Sigmoid colon (tissue), 3 donors: ENCODE measurements around the gene BCL2L12.

ENCODE experiments used
- POLR2A ChIP-seq, 2 donors: fragments of 450-650 bp; IDR thresholded peaks; one replicate each; pipeline ENCODE4 v1.6.1; 2016; ENCODE audit warnings: antibody characterized with exemption in 2 of 2, mild to moderate bottlenecking in 2 of 2, moderate library complexity in 2 of 2
- TF ChIP-seq, protein P1 (sequence below), 4 experiments: fragments of 450-650 bp in 3 of 4; fragments of 200-600 bp in 1 of 4; IDR thresholded peaks; one replicate each; pipeline ENCODE4 v1.5.1; 2016 to 2019; ENCODE audit warnings: antibody characterized with exemption in 4 of 4, mild to moderate bottlenecking in 3 of 4, moderate library complexity in 2 of 4

DNA sequence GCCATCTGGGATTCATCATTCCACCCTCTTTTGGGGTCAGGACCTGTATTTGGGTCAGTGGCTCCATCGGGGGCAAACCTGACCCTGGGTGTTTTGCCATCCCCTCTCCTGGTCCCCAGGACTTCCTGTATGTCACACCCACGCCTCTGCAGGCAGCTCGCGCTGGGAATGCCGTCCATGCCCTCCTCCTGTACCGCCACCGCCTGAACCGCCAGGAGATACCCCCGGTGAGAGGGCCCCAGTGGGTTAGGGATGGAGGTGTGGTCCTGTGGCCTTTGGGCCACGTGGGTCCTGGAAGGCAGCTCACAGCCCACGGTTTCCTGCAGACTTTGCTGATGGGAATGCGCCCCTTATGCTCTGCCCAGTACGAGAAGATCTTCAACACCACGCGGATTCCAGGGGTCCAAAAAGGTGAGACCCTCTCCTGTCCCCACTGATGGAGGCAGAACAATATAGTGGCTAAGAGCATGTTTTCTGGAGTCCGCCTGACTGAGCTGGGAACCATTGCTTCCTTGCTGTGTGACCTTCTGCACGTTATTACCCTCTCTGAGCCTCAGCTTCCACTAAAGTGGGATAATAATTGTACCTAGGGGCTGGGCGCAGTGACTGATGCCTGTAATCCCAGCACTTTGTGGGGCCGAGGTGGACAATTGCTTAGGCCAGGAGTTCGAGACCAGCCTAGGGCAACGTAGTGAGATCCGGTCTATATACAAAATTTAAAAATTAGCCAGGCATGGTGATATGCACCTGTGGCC, 39.3 kb downstream of the BCL2L12 start:
- TF ChIP-seq POLR2A (IDR thresholded peaks at IDR 0.05) = no peak
- TF ChIP-seq, protein P1, sequence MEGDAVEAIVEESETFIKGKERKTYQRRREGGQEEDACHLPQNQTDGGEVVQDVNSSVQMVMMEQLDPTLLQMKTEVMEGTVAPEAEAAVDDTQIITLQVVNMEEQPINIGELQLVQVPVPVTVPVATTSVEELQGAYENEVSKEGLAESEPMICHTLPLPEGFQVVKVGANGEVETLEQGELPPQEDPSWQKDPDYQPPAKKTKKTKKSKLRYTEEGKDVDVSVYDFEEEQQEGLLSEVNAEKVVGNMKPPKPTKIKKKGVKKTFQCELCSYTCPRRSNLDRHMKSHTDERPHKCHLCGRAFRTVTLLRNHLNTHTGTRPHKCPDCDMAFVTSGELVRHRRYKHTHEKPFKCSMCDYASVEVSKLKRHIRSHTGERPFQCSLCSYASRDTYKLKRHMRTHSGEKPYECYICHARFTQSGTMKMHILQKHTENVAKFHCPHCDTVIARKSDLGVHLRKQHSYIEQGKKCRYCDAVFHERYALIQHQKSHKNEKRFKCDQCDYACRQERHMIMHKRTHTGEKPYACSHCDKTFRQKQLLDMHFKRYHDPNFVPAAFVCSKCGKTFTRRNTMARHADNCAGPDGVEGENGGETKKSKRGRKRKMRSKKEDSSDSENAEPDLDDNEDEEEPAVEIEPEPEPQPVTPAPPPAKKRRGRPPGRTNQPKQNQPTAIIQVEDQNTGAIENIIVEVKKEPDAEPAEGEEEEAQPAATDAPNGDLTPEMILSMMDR (IDR thresholded peaks at IDR 0.05) = no peak
